Osteoblast (primary cell): Measurements from ENCODE around the gene CNKSR2. TPM values are rescaled to one million over a fixed set of nuclear protein-coding genes. Genes with fewer than 3 reads are reported as not detected.

Experiments used
- DNase-seq: peaks from one replicate; pipeline ENCODE4 v3.0.0; 2011; ENCODE audit warnings: low spot score, mixed read lengths; ENCODE audit not compliant: insufficient read length; ENCODE audit errors: missing footprints
- H2AFZ ChIP-seq: 2 replicates; pipeline ENCODE4 v1.6.0; 2011; ENCODE audit warnings: mild to moderate bottlenecking, low read length
- H3K27ac ChIP-seq: 2 replicates; pipeline ENCODE4 v1.5.1; 2011; ENCODE audit warnings: mild to moderate bottlenecking, low read depth, low read length, moderate library complexity
- H3K27me3 ChIP-seq: 2 replicates; pipeline ENCODE4 v1.6.0; 2012; ENCODE audit warnings: mild to moderate bottlenecking, control low read depth, inconsistent platforms, low read length, moderate library complexity; ENCODE audit not compliant: insufficient read depth
- H3K36me3 ChIP-seq: 2 replicates; pipeline ENCODE4 v1.5.1; 2011; ENCODE audit warnings: mild to moderate bottlenecking, low read length, control low read depth, moderate library complexity; ENCODE audit not compliant: insufficient read depth
- H3K4me1 ChIP-seq: 2 replicates; pipeline ENCODE4 v1.5.1; 2011; ENCODE audit warnings: mild to moderate bottlenecking, low read length, control low read depth, moderate library complexity; ENCODE audit not compliant: insufficient read depth
- H3K4me2 ChIP-seq: 2 replicates; pipeline ENCODE4 v1.6.0; 2011; ENCODE audit warnings: mild to moderate bottlenecking, low read length; ENCODE audit not compliant: insufficient read depth
- H3K4me3 ChIP-seq: fragments of 200-600 bp; sonication (generic); 3 replicates; pipeline ENCODE4 v1.5.1; 2012; ENCODE audit warnings: mild to moderate bottlenecking, low read length, inconsistent platforms; ENCODE audit not compliant: insufficient read depth
- H3K79me2 ChIP-seq: 2 replicates; pipeline ENCODE4 v1.6.0; 2012; ENCODE audit warnings: mild to moderate bottlenecking, low read length, control low read depth, inconsistent platforms; ENCODE audit not compliant: insufficient read depth
- H3K9me3 ChIP-seq: 2 replicates; pipeline ENCODE4 v1.5.1; 2011; ENCODE audit warnings: low read depth, low read length, control low read depth
- H4K20me1 ChIP-seq: 2 replicates; pipeline ENCODE4 v1.6.0; 2012; ENCODE audit warnings: mild to moderate bottlenecking, low read length, control low read depth; ENCODE audit not compliant: insufficient read depth
- CTCF ChIP-seq: IDR thresholded peaks from 2 replicates; pipeline ENCODE4 v1.5.1; 2011; ENCODE audit warnings: mild to moderate bottlenecking, low read depth, low read length, moderate library complexity; ENCODE audit errors: extremely low read depth
- total RNA-seq: library from RNA; depleted of rRNA; stranded (reverse); fragments of >200 nt; gene quantifications from 2 replicates; pipeline ENCODE4 v1.2.3, GENCODE V29; 2012

The CNKSR2 gene
- total RNA-seq, 1 donor = 1.8 TPM

GRCh38 chrX:21376636-21377035 is 2.4 kb downstream of the CNKSR2 start:
- no peak for DNase-seq
- no peak for TF ChIP-seq CTCF
- no peaks in the 10 kb centered on the region for H3K9me3 ChIP-seq

GRCh38 chrX:21379991-21380390 is 5.8 kb downstream of the CNKSR2 start:
- no peak for TF ChIP-seq CTCF
- no peak for DNase-seq
- H3K79me2 ChIP-seq = no peaks in the 10 kb centered on the region
- H4K20me1 ChIP-seq = no peaks in the 10 kb centered on the region
- H3K4me2 ChIP-seq = no peak overlapping the region
- H3K4me1 ChIP-seq = no peaks in the 10 kb centered on the region
- no peak overlapping the region for H2AFZ ChIP-seq
- H3K9me3 ChIP-seq = no peaks in the 10 kb centered on the region
- H3K36me3 ChIP-seq = no peaks in the 10 kb centered on the region
- peaks cover 13% of the 10 kb centered on the region for H3K27me3 ChIP-seq
- H3K27ac ChIP-seq = no peak overlapping the region
- H3K4me3 ChIP-seq = no peak overlapping the region

More at GRCh38 chrX:21376636-21377035, 2.4 kb downstream of the CNKSR2 start:
- H2AFZ ChIP-seq = no peak overlapping the region
- no peak overlapping the region for H3K4me3 ChIP-seq
- H3K36me3 ChIP-seq = no peaks in the 10 kb centered on the region
- no peaks in the 10 kb centered on the region for H3K79me2 ChIP-seq
- no peak overlapping the region for H3K4me2 ChIP-seq
- peaks cover 18% of the 10 kb centered on the region for H3K27me3 ChIP-seq
- H3K4me1 ChIP-seq = no peaks in the 10 kb centered on the region
- H4K20me1 ChIP-seq = no peaks in the 10 kb centered on the region
- no peak overlapping the region for H3K27ac ChIP-seq

GRCh38 chrX:21382715-21383114 is 8.5 kb downstream of the CNKSR2 start:
- Histone ChIP-seq H3K4me2 (no peak overlapping the region), H3K4me1 (no peaks in the 10 kb centered on the region), H2AFZ (no peak overlapping the region), H3K27ac (no peak overlapping the region), H3K4me3 (no peak overlapping the region), H3K36me3 (no peaks in the 10 kb centered on the region), H3K27me3 (no peaks in the 10 kb centered on the region), H4K20me1 (no peaks in the 10 kb centered on the region), H3K9me3 (no peaks in the 10 kb centered on the region), H3K79me2 (no peaks in the 10 kb centered on the region)
- TF ChIP-seq CTCF = peak; percentile 22
- DNase-seq = no peak

- no peak for DNase-seq
- TF ChIP-seq CTCF = no peak
- Histone ChIP-seq H3K27ac (no peak overlapping the region), H3K79me2 (no peaks in the 10 kb centered on the region), H4K20me1 (no peaks in the 10 kb centered on the region), H3K36me3 (no peaks in the 10 kb centered on the region), H3K9me3 (no peaks in the 10 kb centered on the region), H3K4me1 (no peaks in the 10 kb centered on the region), H3K27me3 (no peaks in the 10 kb centered on the region), H3K4me2 (no peak overlapping the region), H2AFZ (no peak overlapping the region), H3K4me3 (no peak overlapping the region)
Measured at GRCh38 chrX:21383546-21383945, 9.3 kb downstream of the CNKSR2 start.
